Stimulated activated CD4-positive, alpha-beta T cell treated with anti-CD3 and anti-CD28 coated beads, Interleukin-1b, Interleukin-23, amount 100 ng/mL, for 24 hours (primary cell): ENCODE results near the gene AP3S2.
A peak's percentile ranks its signal among the peaks of the same experiment; 100 is the strongest.
"Not testable (repeated sequence)": the region's sequence is repeated elsewhere in the genome, so short reads cannot be mapped to it uniquely, and the experiment has no call there.

Experiments used
- DNase-seq, 4 experiments: peaks; one replicate each; pipeline ENCODE4 v3.0.0-alpha.2; 2020; ENCODE audit warnings: low read depth in 4 of 4, low spot score in 1 of 4

The AP3S2 gene

DNA sequence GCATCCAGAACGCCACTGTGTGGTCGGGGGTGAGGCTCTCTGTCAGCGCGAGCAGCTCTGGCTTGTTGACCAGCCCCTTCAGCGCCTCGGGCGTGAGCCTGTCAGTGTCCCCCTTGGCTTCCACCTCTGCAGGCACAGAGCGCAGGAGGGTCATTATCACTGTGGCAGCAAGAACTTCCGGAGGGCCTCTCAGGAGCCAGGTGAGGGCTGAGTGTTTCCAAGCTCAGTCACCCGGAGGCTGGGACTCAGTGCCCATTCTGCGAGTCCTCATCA is 10.0 kb upstream of the AP3S2 start:
- no peak for DNase-seq

DNA sequence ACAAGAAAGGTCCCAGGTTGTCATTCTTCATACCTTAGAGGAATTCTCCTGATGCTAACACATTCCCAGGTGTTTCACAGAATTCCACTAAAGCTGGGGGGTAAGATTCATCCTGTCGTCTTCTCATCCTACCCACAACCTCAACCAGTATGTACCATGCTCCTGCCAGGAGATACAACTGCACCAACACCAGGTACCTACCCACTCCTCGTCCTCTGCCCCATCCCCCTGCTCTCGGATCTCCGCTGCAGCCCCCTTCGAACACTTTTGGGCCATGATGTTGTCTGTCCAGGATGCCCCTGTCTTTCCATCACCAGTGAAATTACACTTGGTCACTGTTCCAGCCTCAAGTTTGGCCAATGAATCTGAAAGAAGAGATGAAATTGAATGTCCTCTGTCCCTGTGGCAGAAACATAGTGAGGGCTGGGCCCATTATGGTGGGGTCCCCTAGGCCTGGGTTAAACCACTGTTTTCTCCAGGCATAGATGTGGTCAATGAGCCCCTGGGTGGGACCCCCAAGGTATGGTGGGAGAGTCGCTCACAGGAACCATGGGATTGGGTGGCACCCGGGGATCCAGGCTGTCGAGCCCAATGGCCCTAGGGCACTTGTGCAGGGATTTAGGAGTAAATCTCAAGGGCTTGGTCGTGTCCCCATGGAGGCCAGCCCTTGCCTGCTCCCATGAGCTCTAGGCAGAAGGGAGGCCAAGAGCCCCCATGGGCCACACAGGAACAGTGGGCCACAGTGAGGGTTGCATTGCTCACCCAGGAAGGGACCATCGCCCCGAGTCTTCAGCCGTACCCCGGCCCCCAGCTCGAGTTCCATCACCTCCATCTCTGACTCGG is 9.4 kb upstream of the AP3S2 start:
- no peak for DNase-seq

DNA sequence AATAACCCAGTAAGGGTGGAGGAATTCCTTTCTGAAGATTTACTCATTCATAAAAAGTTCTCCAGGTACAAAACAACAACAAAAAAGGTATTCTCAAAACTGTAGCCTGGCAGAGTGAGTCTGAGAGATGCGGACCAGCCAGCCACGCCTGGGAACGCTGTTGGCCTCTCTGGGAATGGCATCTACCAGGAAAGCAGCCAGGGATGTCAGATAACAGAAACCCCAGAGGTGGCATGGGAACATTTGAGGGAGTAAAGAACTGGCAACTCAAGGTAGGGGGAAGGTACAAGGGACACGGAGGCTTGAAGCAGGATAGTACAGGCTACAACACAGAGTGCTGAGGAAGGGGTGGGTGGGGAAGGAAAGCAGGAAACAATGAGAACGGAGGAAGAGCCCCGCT is 7.1 kb upstream of the AP3S2 start:
- DNase-seq, result no peak

DNA sequence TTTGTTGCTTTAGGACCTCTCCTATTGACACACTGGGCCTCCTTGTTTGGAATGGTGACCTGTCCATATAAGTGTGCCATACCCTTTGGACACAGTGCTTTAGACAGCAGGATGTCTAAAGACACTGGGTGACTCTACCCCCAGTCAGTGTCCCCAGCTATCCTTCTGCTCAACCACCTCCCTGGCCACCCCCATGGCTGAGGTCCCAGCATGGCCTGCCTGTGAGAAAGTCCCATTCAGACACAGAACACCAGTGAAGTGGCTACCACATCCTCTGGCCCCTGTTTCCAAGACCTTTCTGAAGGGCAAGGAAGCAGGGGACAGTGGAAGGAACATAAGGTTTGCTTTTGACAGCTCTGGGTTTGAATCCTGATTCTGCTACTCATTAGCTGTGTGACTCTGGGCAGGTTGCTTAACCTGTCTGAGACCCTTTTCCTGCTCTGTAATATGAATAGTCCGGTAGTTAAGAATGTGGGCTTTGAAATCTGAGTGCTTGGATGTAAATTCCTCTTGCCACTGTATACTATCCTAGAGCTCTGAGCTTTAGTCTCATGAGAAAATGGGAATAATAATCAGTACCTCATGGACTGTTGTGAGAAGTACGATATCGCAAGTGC is 6.3 kb upstream of the AP3S2 start:
- no peak for DNase-seq

DNA sequence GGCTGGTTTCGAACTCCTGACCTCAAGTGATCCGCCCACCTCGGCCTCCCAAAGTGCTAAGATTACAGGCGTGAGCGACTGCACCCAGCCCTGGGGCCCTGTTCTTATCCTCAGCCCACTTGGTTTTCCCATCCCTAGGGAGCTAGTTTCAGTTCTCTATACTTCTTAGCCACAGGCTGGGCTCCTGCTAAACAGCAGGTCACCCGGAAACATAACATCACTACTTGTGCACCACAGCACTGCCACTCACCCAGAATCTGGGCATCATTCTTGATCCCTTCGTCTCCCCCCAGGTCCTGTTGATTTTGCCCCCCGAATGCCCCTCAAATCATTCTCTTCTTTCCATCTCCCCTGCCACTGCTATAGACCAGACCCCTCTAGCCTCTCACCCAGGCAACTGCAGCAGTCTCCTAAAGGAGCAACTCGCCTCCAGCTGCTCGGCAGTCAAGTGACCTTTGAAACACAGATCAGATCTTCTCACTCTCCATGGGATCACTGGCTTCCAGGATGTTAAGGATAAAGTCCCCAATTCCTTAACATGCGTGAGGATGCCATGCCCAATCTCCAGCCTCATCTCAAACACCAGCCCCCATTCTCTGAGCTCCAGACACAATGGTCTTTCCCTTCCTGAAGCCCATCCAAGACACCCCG is 5.6 kb upstream of the AP3S2 start:
- no peak for DNase-seq

DNA sequence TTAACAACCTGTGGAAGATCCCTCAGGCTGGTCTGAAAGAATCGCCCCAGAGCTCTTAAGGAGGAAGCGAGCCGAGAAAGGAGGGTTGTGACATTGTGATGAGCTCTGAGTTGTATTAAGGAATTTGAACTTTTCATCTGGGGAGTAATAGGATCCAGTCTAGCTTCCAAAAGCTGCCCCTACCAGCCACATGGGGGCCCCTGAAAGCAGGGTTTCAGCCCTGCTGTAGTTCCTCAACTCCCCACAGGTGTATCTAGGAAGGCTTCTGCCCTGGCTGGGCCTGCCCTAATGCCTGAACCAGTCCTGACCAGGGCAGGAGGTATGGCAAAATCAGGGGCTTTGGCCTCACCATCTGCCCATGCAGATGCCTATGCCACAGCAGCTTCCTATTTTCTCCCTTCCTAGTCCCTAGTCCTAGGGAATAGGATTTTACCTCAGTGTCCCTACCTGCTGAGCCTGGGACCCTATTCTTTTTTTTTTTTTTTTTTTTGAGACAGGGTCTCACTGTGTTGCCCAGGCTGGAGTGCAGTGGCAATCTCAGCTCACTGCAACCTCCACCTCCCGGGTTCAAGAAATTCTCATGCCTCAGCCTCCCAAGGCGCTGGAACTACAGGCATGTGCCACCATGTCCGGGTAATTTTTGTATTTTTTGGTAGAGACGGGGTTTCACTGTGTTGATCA is 5.0 kb upstream of the AP3S2 start:
- peak in 1 of 4 experiments; percentile 19 for DNase-seq

DNA sequence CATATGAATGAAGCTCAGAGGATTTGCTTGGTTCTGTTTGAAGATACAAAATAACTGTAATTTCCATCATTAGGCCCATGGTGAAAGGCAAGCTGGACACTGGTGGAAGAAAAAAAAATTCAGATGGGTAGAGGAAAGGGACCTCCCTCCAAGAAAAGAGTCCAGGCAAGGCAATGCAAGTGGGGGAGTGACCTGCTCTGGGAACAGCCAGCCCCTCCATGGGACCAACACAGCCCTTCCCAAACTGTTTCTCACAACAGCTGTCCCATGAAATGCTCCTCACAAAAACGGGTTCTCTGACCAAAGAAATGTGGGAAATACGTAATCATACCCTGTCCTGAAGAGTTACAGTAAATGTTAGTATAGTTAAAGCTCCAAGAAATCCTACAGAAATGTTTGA is 4.4 kb upstream of the AP3S2 start:
- no peak for DNase-seq

DNA sequence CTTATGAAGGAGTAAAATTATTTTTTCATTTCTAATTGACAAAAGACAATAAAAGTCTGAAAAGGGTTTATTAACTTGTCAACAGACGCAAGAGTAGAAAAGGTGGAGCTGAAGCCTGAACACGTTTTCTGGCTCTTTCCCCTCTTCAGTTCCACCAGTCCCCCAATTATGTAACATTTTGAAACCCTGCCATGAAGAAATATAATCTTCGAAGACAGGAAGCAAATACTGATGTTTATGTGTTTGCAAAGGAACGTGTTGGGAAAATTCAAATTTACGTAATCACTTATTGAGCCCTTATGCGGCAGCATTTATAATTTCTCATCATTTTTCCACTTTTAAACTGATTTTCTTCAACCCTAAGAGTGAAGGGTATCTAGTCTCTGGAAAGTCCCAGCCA is 767 bp downstream of the AP3S2 start:
- no peak for DNase-seq

DNA sequence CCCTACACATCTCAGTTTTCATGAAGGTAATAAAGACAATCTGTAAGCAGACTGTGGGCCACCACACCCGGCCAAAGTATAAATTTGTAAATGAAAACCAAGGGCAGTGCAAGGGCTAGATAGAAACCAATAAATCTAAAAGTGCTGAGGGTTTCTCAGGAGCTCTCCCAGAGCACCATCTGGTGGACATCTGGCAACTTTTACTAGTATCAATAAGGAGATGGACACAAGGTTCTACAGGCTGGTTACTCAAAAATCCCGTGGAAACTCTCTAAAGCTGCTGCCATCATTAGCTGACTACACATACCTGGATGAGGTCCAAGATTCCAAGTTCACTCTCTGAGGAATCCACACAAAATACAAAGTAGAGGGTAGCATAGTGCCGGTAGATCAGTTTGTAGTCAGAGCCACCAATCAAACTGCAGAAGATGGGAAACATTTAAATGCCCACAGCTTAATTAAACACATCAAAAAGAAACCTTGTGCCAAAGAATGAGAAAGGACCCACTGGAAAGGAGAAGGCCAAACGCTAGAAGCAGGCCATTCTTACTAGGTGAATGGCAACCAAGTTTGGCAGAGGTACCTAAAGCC is 5.5 kb downstream of the AP3S2 start:
- no peak for DNase-seq

DNA sequence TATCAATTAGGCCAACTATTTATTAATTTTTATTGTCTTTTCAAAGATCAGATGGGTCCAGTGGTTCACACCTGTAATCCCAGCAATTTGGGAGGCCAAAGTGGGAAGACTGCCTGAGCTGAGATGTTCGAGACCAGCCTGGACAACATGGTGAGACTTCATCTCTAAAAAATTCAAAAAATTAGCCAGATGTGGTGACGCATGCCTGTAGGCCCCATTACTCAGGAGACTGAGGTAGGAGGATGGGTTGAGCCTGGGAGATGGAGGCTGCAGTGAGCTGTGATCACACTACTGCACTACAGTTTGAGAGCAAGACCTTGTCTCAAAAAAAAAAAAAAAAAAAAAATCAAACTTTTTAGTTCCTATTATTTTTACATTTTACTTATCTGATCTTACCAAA is 8.2 kb downstream of the AP3S2 start:
- no peak for DNase-seq

DNA sequence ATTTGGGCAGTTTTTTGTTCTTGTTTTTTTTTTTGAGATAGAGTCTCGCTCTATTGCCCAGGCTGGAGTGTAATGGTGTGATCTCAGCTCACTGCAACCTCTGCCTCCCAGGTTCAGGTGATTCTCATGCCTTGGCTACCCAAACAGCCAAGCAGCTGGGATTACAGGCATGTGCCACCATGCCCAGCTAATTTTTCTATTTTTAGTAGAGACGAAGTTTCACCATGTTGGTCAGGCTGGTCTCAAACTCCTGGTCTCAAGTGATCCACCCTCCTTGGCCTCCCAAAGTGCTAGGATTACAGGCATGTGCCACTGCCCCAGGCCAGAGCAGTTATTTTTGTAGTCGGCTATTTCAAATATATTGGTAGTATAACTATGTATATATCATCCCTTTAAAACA is 8.6 kb downstream of the AP3S2 start:
- DNase-seq, result not testable (repeated sequence)

DNA sequence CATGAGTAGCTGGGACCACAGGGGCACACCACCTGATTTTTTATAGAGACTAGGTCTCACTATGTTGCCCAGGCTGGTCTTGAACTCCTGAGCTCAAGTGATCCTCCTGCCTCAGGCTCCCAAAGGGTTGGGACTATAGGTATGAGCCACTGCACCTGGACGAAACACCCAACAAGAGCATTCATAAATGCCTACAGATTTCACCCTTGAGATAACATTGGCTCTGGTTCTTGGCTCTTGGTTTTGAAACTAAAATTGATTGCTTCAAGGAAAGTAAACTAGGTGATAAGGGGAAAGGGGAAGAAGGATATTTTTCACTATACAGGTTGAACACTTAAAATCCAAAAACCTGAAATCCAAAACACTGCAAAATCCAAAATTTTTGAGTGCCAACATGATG is 10.3 kb downstream of the AP3S2 start:
- DNase-seq, result no peak

DNA sequence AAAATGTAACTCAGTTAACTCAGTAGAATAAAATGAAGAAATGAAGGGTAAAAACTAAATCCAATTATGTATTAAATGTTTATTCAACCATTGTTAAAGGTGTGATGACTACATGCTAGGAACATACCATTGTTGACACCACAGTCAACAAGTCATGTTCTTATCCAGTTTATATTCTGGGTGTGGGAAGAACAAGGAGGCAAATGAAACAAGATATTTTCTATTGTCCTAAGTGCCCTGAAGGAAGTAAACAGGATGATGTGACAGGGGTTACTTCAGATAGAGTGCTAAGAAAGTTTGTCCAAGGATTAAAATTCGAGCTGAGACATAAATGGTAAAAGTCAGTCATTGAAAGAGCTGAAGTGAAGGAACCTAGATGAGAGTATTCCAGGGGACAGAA is 13.1 kb downstream of the AP3S2 start:
- DNase-seq, result no peak

DNA sequence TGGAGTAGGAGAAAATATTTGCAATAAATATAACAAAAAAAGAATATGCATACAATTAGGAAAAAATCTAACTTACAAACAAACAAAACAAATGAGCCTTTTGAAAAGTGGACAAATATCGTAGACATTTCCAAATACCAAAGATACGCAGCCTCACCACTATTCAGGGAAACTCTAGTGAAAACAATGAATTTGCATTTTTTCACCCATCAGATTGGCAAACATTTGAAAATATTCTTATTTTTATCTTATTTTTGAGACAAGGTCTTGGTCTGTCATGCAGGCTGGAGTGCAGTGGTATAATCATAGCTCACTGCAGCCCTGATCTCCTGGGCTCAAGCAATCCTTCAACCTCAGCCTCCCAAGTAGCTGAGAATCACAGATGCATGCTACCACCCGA is 15.5 kb downstream of the AP3S2 start:
- no peak for DNase-seq

DNA sequence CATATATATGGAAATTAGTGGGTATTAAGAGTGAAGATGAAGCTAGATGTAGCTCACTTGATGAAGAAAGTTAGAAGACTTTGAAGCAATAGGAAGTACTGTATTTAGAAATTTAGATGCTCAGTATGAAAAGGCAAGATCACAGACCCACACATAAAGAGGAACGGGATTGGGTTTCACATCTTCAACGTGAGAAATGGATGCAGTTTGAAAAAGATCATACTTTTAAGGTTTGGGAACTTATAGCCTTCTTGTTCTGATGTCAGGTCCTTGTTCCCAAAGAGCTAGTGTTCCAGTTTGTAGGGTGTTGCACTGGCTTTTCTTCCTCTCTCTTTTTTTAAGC is 16.7 kb downstream of the AP3S2 start:
- no peak for DNase-seq

DNA sequence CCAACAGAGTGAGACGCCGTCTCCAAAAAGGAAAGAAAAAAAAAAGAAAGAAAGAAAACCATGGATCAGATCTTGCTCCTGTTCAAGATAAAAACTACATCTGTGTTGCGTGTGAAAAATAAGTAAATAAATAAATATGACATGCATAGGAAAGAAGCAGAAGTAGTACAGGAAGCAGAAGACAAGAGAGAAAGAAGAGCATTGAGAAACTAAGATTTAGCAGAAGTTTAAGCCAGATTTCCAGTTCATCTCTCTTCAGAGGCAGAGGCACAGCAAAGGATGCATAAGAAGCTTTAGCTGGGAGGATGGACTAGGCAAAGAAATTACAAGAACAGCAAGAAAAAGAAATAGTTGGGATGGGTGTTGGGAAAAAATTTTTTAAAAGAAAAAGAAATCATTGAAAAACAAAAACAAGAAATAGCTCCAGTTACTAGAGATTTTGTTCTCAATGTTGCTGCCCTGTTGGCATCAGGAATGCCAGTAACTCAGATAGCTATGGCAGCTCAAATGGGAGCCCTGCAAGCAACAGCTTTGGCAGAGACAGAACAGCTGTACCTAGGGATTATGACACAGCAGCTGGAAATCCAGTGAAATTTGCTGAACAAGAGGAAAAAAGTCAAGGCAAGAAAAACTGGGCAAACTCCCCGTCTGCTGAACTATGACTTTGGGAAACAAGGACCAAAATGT is 17.3 kb downstream of the AP3S2 start:
- DNase-seq, result no peak

DNA sequence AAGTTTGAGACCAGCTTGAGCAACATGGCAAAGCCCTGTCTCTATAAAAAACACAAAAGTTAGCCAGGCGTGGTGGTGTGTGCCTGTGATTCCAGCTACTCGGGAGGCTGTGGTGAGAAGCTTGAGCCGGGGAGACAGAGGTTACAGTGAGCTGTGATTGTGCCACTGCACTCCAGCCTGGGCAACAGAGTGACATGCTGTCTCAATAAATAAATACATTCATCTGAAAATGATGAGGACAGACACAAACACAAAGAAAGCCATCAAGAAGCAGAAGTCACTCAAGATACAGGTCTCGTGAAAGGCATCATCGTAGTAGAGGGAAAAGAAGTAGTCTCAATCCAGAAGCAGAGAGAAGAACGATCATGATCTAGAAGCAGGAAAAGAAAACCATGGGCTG is 18.1 kb downstream of the AP3S2 start:
- DNase-seq, result no peak

DNA sequence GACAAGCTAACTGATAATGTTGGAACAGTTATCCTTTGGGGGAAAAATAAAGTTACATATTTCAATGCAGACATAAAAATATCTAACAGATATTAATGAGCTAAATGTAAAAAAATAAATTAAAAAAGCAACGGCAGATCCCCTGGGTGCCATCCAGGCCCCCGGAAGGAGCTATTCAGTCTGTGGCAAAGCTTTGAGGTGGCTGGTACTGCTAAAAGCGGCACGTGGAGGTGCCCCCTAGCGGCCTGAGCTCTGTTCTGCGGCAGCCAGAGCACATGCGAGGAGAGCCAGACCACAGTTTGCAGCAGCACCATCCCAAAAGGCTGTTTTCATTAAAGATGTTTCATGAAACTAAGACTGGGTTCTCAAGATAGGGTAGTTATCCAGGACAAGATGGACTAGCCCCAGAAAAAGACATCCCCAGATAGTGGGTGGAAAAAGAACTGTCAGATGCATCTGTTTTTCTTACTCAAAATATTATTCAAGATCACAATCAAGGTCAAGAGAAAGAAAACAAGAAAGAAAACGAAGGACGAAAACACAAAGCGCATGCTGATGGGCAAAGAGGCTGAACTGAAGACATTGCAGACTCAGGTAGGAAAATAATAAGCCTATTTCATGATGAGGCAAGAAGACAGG is 18.7 kb downstream of the AP3S2 start:
- DNase-seq, result peak; percentile 66 to 77 (median 72)

DNA sequence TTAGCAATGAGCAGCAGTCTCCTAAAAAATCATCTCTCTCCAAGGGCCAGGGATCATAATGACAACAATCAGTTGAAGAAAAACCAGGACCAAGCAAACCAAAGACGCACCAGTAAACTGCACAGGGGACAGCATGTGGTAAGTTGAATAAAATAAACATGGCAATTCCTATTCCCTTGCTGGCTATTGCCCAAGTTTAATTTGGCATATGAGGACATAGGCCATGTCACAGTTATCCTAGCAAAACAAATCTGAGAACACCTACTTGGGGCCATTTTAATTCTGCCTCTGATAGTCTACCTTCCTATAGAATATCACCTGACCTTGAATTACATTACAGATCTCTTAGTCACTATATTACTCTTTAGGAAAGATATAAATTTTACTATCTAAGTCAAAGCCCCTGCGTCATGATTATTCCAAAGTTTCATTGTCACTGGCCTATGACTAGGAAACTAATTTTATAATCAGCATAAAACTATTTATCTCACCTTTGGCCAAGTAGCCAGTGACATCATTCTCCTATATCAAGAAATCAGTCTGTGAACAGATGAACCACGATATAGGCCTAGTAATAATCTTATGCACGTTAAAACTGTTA is 23.0 kb downstream of the AP3S2 start:
- no peak for DNase-seq

DNA sequence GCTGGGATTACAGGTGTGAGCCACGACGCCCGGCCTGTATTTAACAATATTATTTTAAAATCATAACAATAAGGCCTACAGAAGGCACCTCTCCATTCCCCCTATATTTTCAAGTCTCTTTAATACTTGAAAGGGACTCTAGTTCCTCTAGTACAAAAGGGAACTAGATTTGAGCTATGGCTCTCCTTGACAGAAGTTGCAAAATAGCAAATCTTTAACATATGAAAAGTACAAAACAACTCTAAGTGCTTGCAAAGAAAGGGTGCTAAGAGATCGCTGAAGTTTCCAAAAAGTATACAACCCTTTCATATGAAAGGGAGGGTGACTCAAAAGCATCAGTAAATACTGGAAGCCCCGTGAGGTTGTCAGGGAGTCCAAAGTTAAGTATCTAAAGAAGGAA is 23.8 kb downstream of the AP3S2 start:
- DNase-seq, result no peak
